Neural cell (in vitro differentiated cells): ENCODE results near the gene CHODL. TPM values are rescaled to one million over a fixed set of nuclear protein-coding genes. Genes with fewer than 3 reads are reported as not detected.

ENCODE experiments used
- H2AFZ ChIP-seq: fragments of 200-600, 300-800 bp; sonication (generic), shearing (Covaris generic); 2 replicates; pipeline ENCODE4 v1.6.0; 2014; ENCODE audit warnings: low read depth, mild to moderate bottlenecking, antibody characterized with exemption, low read length, moderate library complexity
- H3F3A ChIP-seq: fragments of 200-600 bp; shearing (Covaris generic); 2 replicates; pipeline ENCODE4 v1.6.1; 2016; ENCODE audit warnings: mild to moderate bottlenecking, moderate library complexity, mixed read lengths, antibody characterized with exemption, low read length; ENCODE audit not compliant: insufficient read depth, poor library complexity, severe bottlenecking
- H3K27ac ChIP-seq: fragments of 200-600, 300-800 bp; sonication (generic), shearing (Covaris generic); 2 replicates; pipeline ENCODE4 v1.5.1; 2014; ENCODE audit warnings: mild to moderate bottlenecking, low read length, moderate library complexity
- H3K27me3 ChIP-seq: fragments of 300-800, 200-600 bp; sonication (generic), shearing (Covaris generic); 2 replicates; pipeline ENCODE4 v1.6.0; 2014; ENCODE audit warnings: mild to moderate bottlenecking, low read depth, low read length, moderate library complexity; ENCODE audit not compliant: insufficient read depth
- H3K36me3 ChIP-seq: fragments of 300-800, 200-600 bp; sonication (generic), shearing (Covaris generic); 2 replicates; pipeline ENCODE4 v1.5.1; 2014; ENCODE audit warnings: mild to moderate bottlenecking, antibody characterized with exemption, low read length, moderate library complexity; ENCODE audit not compliant: insufficient read depth
- H3K4me2 ChIP-seq: fragments of 300-800, 200-600 bp; sonication (generic), shearing (Covaris generic); 2 replicates; pipeline ENCODE4 v1.6.0; 2014; ENCODE audit warnings: mild to moderate bottlenecking, low read length
- H3K4me3 ChIP-seq: fragments of 300-800, 200-600 bp; sonication (generic), shearing (Covaris generic); 2 replicates; pipeline ENCODE4 v1.5.1; 2014; ENCODE audit warnings: mild to moderate bottlenecking, low read length, moderate library complexity
- H3K79me2 ChIP-seq: fragments of 200-600 bp; shearing (Covaris generic); replicated peaks from 2 replicates; pipeline ENCODE4 v1.6.0; 2014; ENCODE audit warnings: mild to moderate bottlenecking, low read length, moderate library complexity; ENCODE audit not compliant: insufficient read depth
- H3K9ac ChIP-seq: fragments of 300-800, 200-600 bp; sonication (generic), shearing (Covaris generic); 2 replicates; pipeline ENCODE4 v1.6.1; 2016; ENCODE audit warnings: mild to moderate bottlenecking, low read length, mixed read lengths
- H3K9me2 ChIP-seq: fragments of 200-600 bp; shearing (Covaris generic); 2 replicates; pipeline ENCODE4 v1.6.1; 2016; ENCODE audit warnings: mild to moderate bottlenecking, low read length, mixed read lengths; ENCODE audit not compliant: insufficient read depth
- H3K9me3 ChIP-seq: fragments of 200-600, 300-800 bp; sonication (generic), shearing (Covaris generic); 2 replicates; pipeline ENCODE4 v1.6.1; 2016; ENCODE audit warnings: mild to moderate bottlenecking, mixed run types, low read length, moderate library complexity, mixed read lengths
- H4K20me1 ChIP-seq: fragments of 200-600 bp; shearing (Covaris generic); 2 replicates; pipeline ENCODE4 v1.6.1; 2016; ENCODE audit warnings: mild to moderate bottlenecking, mixed run types; ENCODE audit not compliant: insufficient read depth
- CTCF ChIP-seq: fragments of 450-650 bp; IDR thresholded peaks from 2 replicates; pipeline ENCODE4 v1.5.1; 2014; ENCODE audit warnings: antibody characterized with exemption, mild to moderate bottlenecking, moderate library complexity; ENCODE audit not compliant: poor library complexity, severe bottlenecking
- EP300 ChIP-seq: fragments of 450-650 bp; conservative IDR thresholded peaks from 2 replicates; pipeline ENCODE4 v1.6.1; 2014; ENCODE audit warnings: antibody characterized with exemption, mild to moderate bottlenecking, moderate library complexity; ENCODE audit not compliant: poor library complexity, severe bottlenecking
- EZH2 ChIP-seq: fragments of 200-600, 300-800 bp; shearing (Covaris generic), sonication (generic); IDR thresholded peaks from 2 replicates; pipeline ENCODE4 v1.6.1; 2014; ENCODE audit warnings: antibody characterized with exemption, low read length, borderline replicate concordance, mild to moderate bottlenecking; ENCODE audit not compliant: insufficient read depth, poor library complexity, severe bottlenecking
- MXI1 ChIP-seq: fragments of 450-650 bp; conservative IDR thresholded peaks from 2 replicates; pipeline ENCODE4 v1.6.1; 2014; ENCODE audit warnings: antibody characterized with exemption, mild to moderate bottlenecking; ENCODE audit not compliant: poor library complexity, severe bottlenecking
- POLR2AphosphoS5 ChIP-seq: IDR thresholded peaks from 2 replicates; pipeline ENCODE4 v1.6.1; 2012
- RAD21 ChIP-seq: fragments of 450-650 bp; conservative IDR thresholded peaks from 2 replicates; pipeline ENCODE4 v1.6.1; 2014; ENCODE audit warnings: antibody characterized with exemption, mild to moderate bottlenecking, moderate library complexity
- SMC3 ChIP-seq: fragments of 450-650 bp; conservative IDR thresholded peaks from 2 replicates; pipeline ENCODE4 v1.6.1; 2014; ENCODE audit warnings: antibody characterized with exemption, mild to moderate bottlenecking, moderate library complexity; ENCODE audit not compliant: poor library complexity
- TAF1 ChIP-seq: IDR thresholded peaks from 2 replicates; pipeline ENCODE4 v1.6.1; 2012; ENCODE audit warnings: low read depth
- polyA plus RNA-seq: library from polyadenylated mRNA; depleted of rRNA; stranded (reverse); fragments of >200 nt; gene quantifications from 2 replicates; pipeline ENCODE4 v1.2.3, GENCODE V29; 2014
- TF ChIP-seq, protein P1 (sequence below): IDR thresholded peaks from 2 replicates; pipeline ENCODE4 v1.6.1; 2012; ENCODE audit warnings: borderline replicate concordance

CHODL gene
- polyA plus RNA-seq, 1 donor from 2014 or later = 28.8 TPM

DNA sequence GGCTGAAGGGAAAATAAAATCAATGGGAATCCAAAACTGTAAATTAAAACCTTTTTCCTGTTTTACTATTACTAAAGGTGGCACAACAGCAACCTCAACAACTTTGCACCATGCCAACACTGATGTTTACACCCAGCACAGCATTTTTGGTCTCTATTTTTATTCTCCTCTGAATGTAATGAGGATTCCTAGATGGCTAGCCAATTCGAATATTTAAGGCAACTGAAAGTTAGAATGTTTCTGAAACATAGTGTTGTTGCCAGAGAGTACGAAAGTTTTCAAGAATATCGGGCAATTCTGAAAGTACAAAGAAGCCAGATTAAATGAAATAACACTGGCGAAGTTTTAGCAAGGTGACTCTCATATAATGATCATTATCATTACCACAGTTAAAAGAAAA is 40.7 kb downstream of the CHODL start:
- no peaks in the 10 kb centered on the region for H3K27me3 ChIP-seq
- H4K20me1 ChIP-seq = no peaks in the 10 kb centered on the region
- no peak overlapping the region for H3K9ac ChIP-seq
- H3K4me3 ChIP-seq = no peak overlapping the region
- H3F3A ChIP-seq = no peaks in the 10 kb centered on the region
- TF ChIP-seq SMC3 = no peak
- TF ChIP-seq EZH2 = no peak
- no peak for TF ChIP-seq POLR2AphosphoS5
- H3K79me2 ChIP-seq = no peaks in the 10 kb centered on the region
- no peak overlapping the region for H2AFZ ChIP-seq
- H3K9me3 ChIP-seq = no peaks in the 10 kb centered on the region
- H3K4me2 ChIP-seq = no peak overlapping the region
- no peaks in the 10 kb centered on the region for H3K9me2 ChIP-seq
- H3K27ac ChIP-seq = no peak overlapping the region
- no peaks in the 10 kb centered on the region for H3K36me3 ChIP-seq

DNA sequence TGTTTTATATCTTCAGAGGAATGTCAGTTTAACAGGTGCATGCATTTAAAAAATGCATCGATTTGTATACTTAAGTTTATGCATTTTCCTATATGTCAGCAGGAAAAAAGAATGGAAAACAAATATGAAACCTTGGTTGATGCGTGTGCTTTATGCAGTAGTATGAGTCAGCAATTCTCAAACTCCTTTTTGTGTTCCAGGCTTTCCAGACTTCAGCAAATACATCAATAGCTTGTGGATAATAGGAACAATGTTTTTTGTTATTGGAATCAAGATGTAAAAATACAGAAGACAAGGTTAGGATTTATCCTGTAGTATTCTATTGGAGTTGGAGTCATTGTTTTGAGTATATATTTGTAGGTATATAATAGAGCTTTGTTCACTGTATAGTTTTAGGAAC is 45.2 kb downstream of the CHODL start:
- H3K79me2 ChIP-seq = no peaks in the 10 kb centered on the region
- H3K4me3 ChIP-seq = no peak overlapping the region
- no peaks in the 10 kb centered on the region for H3K9me2 ChIP-seq
- TF ChIP-seq SMC3 (no peak), CTCF (no peak), RAD21 (no peak), EZH2 (no peak), POLR2AphosphoS5 (no peak), MXI1 (no peak)
- TF ChIP-seq, protein P1, sequence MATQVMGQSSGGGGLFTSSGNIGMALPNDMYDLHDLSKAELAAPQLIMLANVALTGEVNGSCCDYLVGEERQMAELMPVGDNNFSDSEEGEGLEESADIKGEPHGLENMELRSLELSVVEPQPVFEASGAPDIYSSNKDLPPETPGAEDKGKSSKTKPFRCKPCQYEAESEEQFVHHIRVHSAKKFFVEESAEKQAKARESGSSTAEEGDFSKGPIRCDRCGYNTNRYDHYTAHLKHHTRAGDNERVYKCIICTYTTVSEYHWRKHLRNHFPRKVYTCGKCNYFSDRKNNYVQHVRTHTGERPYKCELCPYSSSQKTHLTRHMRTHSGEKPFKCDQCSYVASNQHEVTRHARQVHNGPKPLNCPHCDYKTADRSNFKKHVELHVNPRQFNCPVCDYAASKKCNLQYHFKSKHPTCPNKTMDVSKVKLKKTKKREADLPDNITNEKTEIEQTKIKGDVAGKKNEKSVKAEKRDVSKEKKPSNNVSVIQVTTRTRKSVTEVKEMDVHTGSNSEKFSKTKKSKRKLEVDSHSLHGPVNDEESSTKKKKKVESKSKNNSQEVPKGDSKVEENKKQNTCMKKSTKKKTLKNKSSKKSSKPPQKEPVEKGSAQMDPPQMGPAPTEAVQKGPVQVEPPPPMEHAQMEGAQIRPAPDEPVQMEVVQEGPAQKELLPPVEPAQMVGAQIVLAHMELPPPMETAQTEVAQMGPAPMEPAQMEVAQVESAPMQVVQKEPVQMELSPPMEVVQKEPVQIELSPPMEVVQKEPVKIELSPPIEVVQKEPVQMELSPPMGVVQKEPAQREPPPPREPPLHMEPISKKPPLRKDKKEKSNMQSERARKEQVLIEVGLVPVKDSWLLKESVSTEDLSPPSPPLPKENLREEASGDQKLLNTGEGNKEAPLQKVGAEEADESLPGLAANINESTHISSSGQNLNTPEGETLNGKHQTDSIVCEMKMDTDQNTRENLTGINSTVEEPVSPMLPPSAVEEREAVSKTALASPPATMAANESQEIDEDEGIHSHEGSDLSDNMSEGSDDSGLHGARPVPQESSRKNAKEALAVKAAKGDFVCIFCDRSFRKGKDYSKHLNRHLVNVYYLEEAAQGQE = no peak
- H3K27me3 ChIP-seq = no peaks in the 10 kb centered on the region
- H3F3A ChIP-seq = no peaks in the 10 kb centered on the region
- H3K9me3 ChIP-seq = no peaks in the 10 kb centered on the region
- H3K36me3 ChIP-seq = no peaks in the 10 kb centered on the region
- H3K4me2 ChIP-seq = no peak overlapping the region
- no peaks in the 10 kb centered on the region for H4K20me1 ChIP-seq
- H3K9ac ChIP-seq = no peak overlapping the region
- no peak overlapping the region for H3K27ac ChIP-seq
- no peak overlapping the region for H2AFZ ChIP-seq

GRCh38 chr21:18294100-18294499 is 49.5 kb downstream of the CHODL start:
- H3K9ac ChIP-seq = no peak overlapping the region
- TF ChIP-seq EP300 (no peak), SMC3 (no peak), TAF1 (no peak), MXI1 (no peak), RAD21 (no peak), CTCF (no peak), POLR2AphosphoS5 (no peak), EZH2 (no peak)
- TF ChIP-seq, protein P1 = no peak
- H3K9me3 ChIP-seq = no peaks in the 10 kb centered on the region
- no peaks in the 10 kb centered on the region for H3K36me3 ChIP-seq
- no peak overlapping the region for H3K4me2 ChIP-seq
- no peaks in the 10 kb centered on the region for H3K79me2 ChIP-seq
- no peaks in the 10 kb centered on the region for H3F3A ChIP-seq
- no peak overlapping the region for H3K27ac ChIP-seq
- H3K4me3 ChIP-seq = no peak overlapping the region
- H3K27me3 ChIP-seq = no peaks in the 10 kb centered on the region
- H2AFZ ChIP-seq = no peak overlapping the region
- no peaks in the 10 kb centered on the region for H3K9me2 ChIP-seq
- no peaks in the 10 kb centered on the region for H4K20me1 ChIP-seq
